Erythroblast (primary cell): ENCODE results near the gene GEMIN2.
"Not testable (repeated sequence)": the region's sequence is repeated elsewhere in the genome, so short reads cannot be mapped to it uniquely, and the experiment has no call there.

ENCODE experiments used
- GATA1 ChIP-seq: IDR thresholded peaks from 2 replicates; pipeline ENCODE4 v1.6.1; 2011; ENCODE audit warnings: low read depth, mild to moderate bottlenecking, control low read depth, low read length, moderate library complexity
- POLR2A ChIP-seq: IDR thresholded peaks from 2 replicates; pipeline ENCODE4 v1.6.1; 2011; ENCODE audit warnings: mild to moderate bottlenecking, low read length

DNA sequence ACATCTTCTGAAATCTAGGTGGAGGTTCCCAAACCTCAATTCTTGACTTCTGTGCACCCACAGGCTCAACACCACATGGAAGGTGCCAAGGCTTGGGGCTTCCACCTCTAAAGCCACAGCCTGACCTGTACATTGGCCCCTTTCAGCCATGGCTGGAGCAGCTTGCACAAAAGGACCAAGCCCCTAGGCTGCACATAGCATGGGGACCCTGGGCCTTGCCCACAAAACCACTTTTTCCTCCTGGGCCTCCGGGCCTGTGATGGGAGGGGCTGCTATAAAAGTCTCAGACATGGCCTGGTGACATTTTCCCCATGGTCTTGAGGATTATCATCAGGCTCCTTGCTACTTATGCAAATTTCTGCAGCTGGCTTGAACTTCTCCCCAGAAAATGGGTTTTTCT is 27.5 kb downstream of the GEMIN2 start:
- not testable (repeated sequence) for TF ChIP-seq POLR2A, GATA1
